Activated CD4-positive, CD25-positive, alpha-beta regulatory T cell treated with anti-CD3 and anti-CD28 coated beads, Interleukin-2, amount 50 U/mL, for 24 hours (primary cell): ENCODE data around the gene KAZN.

ENCODE experiments used
- ATAC-seq, 2 donors: fragments of 150-1000 bp; cut with Tn5 transposase; one replicate each; pipeline ENCODE4 v1.10.0; 2021; ENCODE audit warnings: mild to moderate bottlenecking in 1 of 2, moderate library complexity in 1 of 2

The KAZN gene

GRCh38 chr1:14945132-14946010 lies 346.9 kb downstream of the KAZN start:
- ATAC-seq = no peak

GRCh38 chr1:14946011-14946359 lies 347.5 kb downstream of the KAZN start:
- ATAC-seq = no peak

GRCh38 chr1:14946684-14947238 lies 348.3 kb downstream of the KAZN start:
- ATAC-seq = no peak

- ATAC-seq = no peak
Observed at GRCh38 chr1:14947421-14947820, 348.9 kb downstream of the KAZN start.

GRCh38 chr1:14948112-14948652 lies 349.7 kb downstream of the KAZN start:
- no peak for ATAC-seq

GRCh38 chr1:14949270-14949835 lies 350.9 kb downstream of the KAZN start:
- no peak for ATAC-seq

GRCh38 chr1:14949836-14950713 lies 351.6 kb downstream of the KAZN start:
- no peak for ATAC-seq

GRCh38 chr1:14951766-14952165 lies 353.3 kb downstream of the KAZN start:
- ATAC-seq = no peak

GRCh38 chr1:14952626-14953314 lies 354.3 kb downstream of the KAZN start:
- no peak for ATAC-seq

GRCh38 chr1:14954210-14954609 lies 355.7 kb downstream of the KAZN start:
- no peak for ATAC-seq

- ATAC-seq = no peak
Observed at GRCh38 chr1:14954930-14955329, 356.4 kb downstream of the KAZN start.

- no peak for ATAC-seq
Observed at GRCh38 chr1:14955402-14955801, 356.9 kb downstream of the KAZN start.

GRCh38 chr1:14955976-14956375 lies 357.5 kb downstream of the KAZN start:
- ATAC-seq = no peak

GRCh38 chr1:14956579-14957195 lies 358.2 kb downstream of the KAZN start:
- ATAC-seq = no peak

GRCh38 chr1:14957375-14958098 lies 359.1 kb downstream of the KAZN start:
- ATAC-seq = no peak

- no peak for ATAC-seq
Observed at GRCh38 chr1:14958249-14959058, 360.0 kb downstream of the KAZN start.

- no peak for ATAC-seq
Observed at GRCh38 chr1:14959059-14959694, 360.7 kb downstream of the KAZN start.

GRCh38 chr1:14961661-14962267 lies 363.3 kb downstream of the KAZN start:
- ATAC-seq = no peak

- no peak for ATAC-seq
Observed at GRCh38 chr1:14962407-14962806, 363.9 kb downstream of the KAZN start.
